Spleen (tissue), 11 donors: ENCODE measurements around the gene KDELR1. TPM values are rescaled to one million over a fixed set of nuclear protein-coding genes. Genes with fewer than 3 reads are reported as not detected.

Experiments used
- DNase-seq: peaks from one replicate; pipeline ENCODE4 v3.0.0-alpha.2; 2020
- H3K27ac ChIP-seq, 8 donors: fragments of 200-600 bp; sonication (generic) in 7 of 8; 1 replicate in 4 of 8; 2 replicates in 4 of 8; pipeline versions ENCODE4 v1.5.0 to v1.8.0; 2016 to 2021; ENCODE audit warnings: inconsistent platforms in 4 of 8, mild to moderate bottlenecking in 4 of 8, moderate library complexity in 1 of 8
- H3K27me3 ChIP-seq, 7 donors: fragments of 200-600 bp; sonication (generic) in 6 of 7; replicated peaks in 1 of 7; 1 replicate in 4 of 7; 2 replicates in 3 of 7; pipeline versions ENCODE4 v1.5.0 to v1.8.0; 2016 to 2021; ENCODE audit warnings: inconsistent platforms in 3 of 7, mild to moderate bottlenecking in 1 of 7
- H3K36me3 ChIP-seq, 6 donors: fragments of 200-600 bp; sonication (generic) in 5 of 6; 1 replicate in 4 of 6; 2 replicates in 2 of 6; pipeline versions ENCODE4 v1.5.0 to v1.8.0; 2016 to 2021; ENCODE audit warnings: inconsistent platforms in 2 of 6
- H3K4me1 ChIP-seq, 6 donors: fragments of 200-600 bp; sonication (generic) in 5 of 6; 1 replicate in 3 of 6; 2 replicates in 3 of 6; pipeline versions ENCODE4 v1.5.0 to v1.8.0; 2016 to 2021; ENCODE audit warnings: inconsistent platforms in 3 of 6
- H3K4me3 ChIP-seq, 8 donors: fragments of 200-600 bp; sonication (generic) in 7 of 8; 1 replicate in 4 of 8; 2 replicates in 4 of 8; pipeline versions ENCODE4 v1.5.0 to v1.8.0; 2016 to 2021; ENCODE audit warnings: inconsistent platforms in 4 of 8, mild to moderate bottlenecking in 4 of 8, moderate library complexity in 2 of 8
- H3K9me3 ChIP-seq, 8 donors: fragments of 200-600 bp; sonication (generic) in 7 of 8; 1 replicate in 4 of 8; 2 replicates in 4 of 8; pipeline versions ENCODE4 v1.5.0 to v1.8.0; 2016 to 2021; ENCODE audit warnings: inconsistent platforms in 4 of 8
- POLR2A ChIP-seq, 3 donors: fragments of 450-650 bp; IDR thresholded peaks; one replicate each; pipeline ENCODE4 v1.5.1; 2017; ENCODE audit warnings: antibody characterized with exemption in 3 of 3, mild to moderate bottlenecking in 1 of 3
- POLR2AphosphoS5 ChIP-seq, 3 donors: sonication (generic); formaldehyde crosslinking; IDR thresholded peaks; one replicate each; pipeline ENCODE4 v1.5.1; 2017; ENCODE audit warnings: antibody characterized with exemption in 3 of 3
- WGBS, 5 donors: extraction: QIAGEN DNeasy Blood & Tissue Kit in 3 of 5; methylation state at CpG; one replicate each; pipeline versions ENCODE4 v1.1.5 to v1.1.7; 2013 to 2018; 5-methylcytosine and 5-hydroxymethylcytosine counted together
- intact Hi-C: fragments of 100-400 bp; cut with DNase I; formaldehyde crosslinking; loops from one replicate; pipeline ENCODE4 v1.15.0; 2023; ENCODE audit warnings: low total_unique reads
- polyA plus RNA-seq, 3 donors: library from polyadenylated mRNA; stranded (reverse); fragments of 200-250 nt; gene quantifications; one replicate each; pipeline ENCODE4 v1.2.1, GENCODE V29; 2013
- total RNA-seq, 7 donors: library from RNA; depleted of rRNA in 3 of 7; stranded (reverse); fragments of >200 nt in 3 of 7; fragmentation: NEBNext Ultra II Directional in 4 of 7; extraction: Animal tissue kit (Norgen Biotek cat#: 25700) in 4 of 7; gene quantifications; one replicate each; pipeline versions ENCODE4 v1.1.0 to v1.2.1, GENCODE V29; 2016 to 2021
- TF ChIP-seq, protein P1 (sequence below), 11 experiments: fragments of 200-600 bp in 7 of 11; fragments of 450-650 bp in 4 of 11; sonication (generic) in 4 of 11; IDR thresholded peaks in 8 of 11; conservative IDR thresholded peaks in 3 of 11; 1 replicate in 7 of 11; 2 replicates in 4 of 11; pipeline versions ENCODE4 v1.4.0 to v1.8.0; 2016 to 2021; ENCODE audit warnings: antibody characterized with exemption in 11 of 11, inconsistent platforms in 4 of 11, mild to moderate bottlenecking in 1 of 11
- donor health status: healthy with polysubstance abuse.
- donor health status: DM: no; HTN: no; CAD: no; lungs with moderate emphysema.
- donor health status: DM: no; HTN: no; CAD: no.
- donor health status: Bipolar disorder and iron deficiency.
- donor health status: healthy.
- donor health status: DM: no; HTN: no; CAD: no.
- donor health status: DM: yes; HTN: yes; CAD: no.

Gene KDELR1
- total and polyA plus RNA-seq, 10 donors = 36.2 to 95.9 (median 68.2) TPM

- WGBS, 5 donors = 86 to 96% (median 91%) methylated on average over 5 of the region's 5 CpGs
- intact Hi-C loops = no loop called here
- no peak for DNase-seq
- H3K27me3 ChIP-seq = no peaks in the 10 kb centered on the region
- TF ChIP-seq POLR2A (IDR thresholded peaks at IDR 0.05) (no peak), POLR2AphosphoS5 (IDR thresholded peaks at IDR 0.05) (no peak)
- TF ChIP-seq, protein P1, sequence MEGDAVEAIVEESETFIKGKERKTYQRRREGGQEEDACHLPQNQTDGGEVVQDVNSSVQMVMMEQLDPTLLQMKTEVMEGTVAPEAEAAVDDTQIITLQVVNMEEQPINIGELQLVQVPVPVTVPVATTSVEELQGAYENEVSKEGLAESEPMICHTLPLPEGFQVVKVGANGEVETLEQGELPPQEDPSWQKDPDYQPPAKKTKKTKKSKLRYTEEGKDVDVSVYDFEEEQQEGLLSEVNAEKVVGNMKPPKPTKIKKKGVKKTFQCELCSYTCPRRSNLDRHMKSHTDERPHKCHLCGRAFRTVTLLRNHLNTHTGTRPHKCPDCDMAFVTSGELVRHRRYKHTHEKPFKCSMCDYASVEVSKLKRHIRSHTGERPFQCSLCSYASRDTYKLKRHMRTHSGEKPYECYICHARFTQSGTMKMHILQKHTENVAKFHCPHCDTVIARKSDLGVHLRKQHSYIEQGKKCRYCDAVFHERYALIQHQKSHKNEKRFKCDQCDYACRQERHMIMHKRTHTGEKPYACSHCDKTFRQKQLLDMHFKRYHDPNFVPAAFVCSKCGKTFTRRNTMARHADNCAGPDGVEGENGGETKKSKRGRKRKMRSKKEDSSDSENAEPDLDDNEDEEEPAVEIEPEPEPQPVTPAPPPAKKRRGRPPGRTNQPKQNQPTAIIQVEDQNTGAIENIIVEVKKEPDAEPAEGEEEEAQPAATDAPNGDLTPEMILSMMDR (IDR thresholded peaks at IDR 0.05 in 8 of 11, conservative IDR thresholded peaks at IDR 0.05 in 3 of 11) = no peak
- H3K4me3 ChIP-seq = no peak overlapping the region
- H3K9me3 ChIP-seq = no peaks in the 10 kb centered on the region
- H3K36me3 ChIP-seq = peaks cover 0 to 11% (median 0%) of the 10 kb centered on the region in 6 donors
- peaks cover 0 to 3% (median 0%) of the 10 kb centered on the region in 6 donors for H3K4me1 ChIP-seq
- no peak overlapping the region for H3K27ac ChIP-seq
Measured at GRCh38 chr19:48353677-48354076, 37.7 kb downstream of the KDELR1 start.

- H3K4me1 ChIP-seq = peaks cover 0 to 3% (median 0%) of the 10 kb centered on the region in 6 donors
- TF ChIP-seq, protein P1 (IDR thresholded peaks at IDR 0.05 in 8 of 11, conservative IDR thresholded peaks at IDR 0.05 in 3 of 11) = peak; percentile 62 to 95 (median 86)
- TF ChIP-seq POLR2A (IDR thresholded peaks at IDR 0.05) = no peak
- peaks cover 0 to 8% (median 0%) of the 10 kb centered on the region in 6 donors for H3K36me3 ChIP-seq
- H3K27me3 ChIP-seq = no peaks in the 10 kb centered on the region
- intact Hi-C loops = no loop called here
- H3K4me3 ChIP-seq = no peak overlapping the region
- peak; percentile 93 for DNase-seq
- WGBS, 5 donors = 41 to 52% (median 45%) methylated on average over 8 of the region's 8 CpGs
- no peaks in the 10 kb centered on the region for H3K9me3 ChIP-seq
- H3K27ac ChIP-seq = no peak overlapping the region
Measured at GRCh38 chr19:48351341-48351752, 40.0 kb downstream of the KDELR1 start.

- TF ChIP-seq POLR2A (IDR thresholded peaks at IDR 0.05) = no peak
- TF ChIP-seq, protein P1 (IDR thresholded peaks at IDR 0.05 in 8 of 11, conservative IDR thresholded peaks at IDR 0.05 in 3 of 11) = no peak
- no peak for TF ChIP-seq POLR2AphosphoS5 (IDR thresholded peaks at IDR 0.05)
- Histone ChIP-seq H3K27ac (no peak overlapping the region), H3K4me3 (no peak overlapping the region), H3K4me1 (peaks cover 0 to 3% (median 0%) of the 10 kb centered on the region in 6 donors), H3K36me3 (peaks cover 0 to 8% (median 0%) of the 10 kb centered on the region in 6 donors), H3K9me3 (no peaks in the 10 kb centered on the region), H3K27me3 (no peaks in the 10 kb centered on the region)
- DNase-seq = no peak
- WGBS, 5 donors = 91 to 95% (median 94%) methylated on average over 5 of the region's 5 CpGs
- intact Hi-C loops = no loop called here
Measured at GRCh38 chr19:48350856-48351255, 40.5 kb downstream of the KDELR1 start.

DNA sequence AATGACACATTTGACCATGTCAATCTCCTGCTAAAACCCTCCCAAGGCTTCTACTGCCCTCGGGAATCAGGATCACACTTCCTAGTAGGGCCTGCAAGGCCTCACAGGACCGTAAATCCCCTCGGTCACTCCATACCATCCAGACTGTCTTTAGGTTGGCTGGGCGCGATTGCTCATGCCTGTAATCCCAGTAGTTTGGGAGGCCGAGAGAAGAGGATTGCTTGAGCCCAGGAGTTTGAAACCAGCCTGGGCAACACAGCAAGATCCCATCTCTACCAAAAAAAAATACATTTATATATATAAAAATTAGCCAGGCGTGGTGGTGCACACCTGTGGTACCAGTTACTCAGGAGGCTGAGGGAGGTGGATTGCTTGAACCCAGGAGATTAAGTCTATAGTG lies 42.6 kb downstream of the KDELR1 start:
- no peaks in the 10 kb centered on the region for H3K9me3 ChIP-seq
- DNase-seq = no peak
- no peaks in the 10 kb centered on the region for H3K27me3 ChIP-seq
- no peak overlapping the region for H3K27ac ChIP-seq
- intact Hi-C loops = no loop called here
- peaks cover 0 to 3% (median 0%) of the 10 kb centered on the region in 6 donors for H3K4me1 ChIP-seq
- H3K4me3 ChIP-seq = no peak overlapping the region
- 84 to 90% (median 86%) methylated on average over 5 to 7 of the region's 7 CpGs for WGBS, 5 donors
- peaks cover 0 to 14% (median 0%) of the 10 kb centered on the region in 6 donors for H3K36me3 ChIP-seq
- no peak for TF ChIP-seq POLR2AphosphoS5 (IDR thresholded peaks at IDR 0.05)
- TF ChIP-seq, protein P1 (IDR thresholded peaks at IDR 0.05 in 8 of 11, conservative IDR thresholded peaks at IDR 0.05 in 3 of 11) = no peak
- TF ChIP-seq POLR2A (IDR thresholded peaks at IDR 0.05) = no peak
